ENCODE measurements around the gene SLC16A5. TPM values are rescaled to one million over a fixed set of nuclear protein-coding genes. Genes with fewer than 3 reads are reported as not detected.

Gene SLC16A5
- total RNA-seq, 2 experiments from 2014 or later: 9.2 to 11.0 TPM

DNA sequence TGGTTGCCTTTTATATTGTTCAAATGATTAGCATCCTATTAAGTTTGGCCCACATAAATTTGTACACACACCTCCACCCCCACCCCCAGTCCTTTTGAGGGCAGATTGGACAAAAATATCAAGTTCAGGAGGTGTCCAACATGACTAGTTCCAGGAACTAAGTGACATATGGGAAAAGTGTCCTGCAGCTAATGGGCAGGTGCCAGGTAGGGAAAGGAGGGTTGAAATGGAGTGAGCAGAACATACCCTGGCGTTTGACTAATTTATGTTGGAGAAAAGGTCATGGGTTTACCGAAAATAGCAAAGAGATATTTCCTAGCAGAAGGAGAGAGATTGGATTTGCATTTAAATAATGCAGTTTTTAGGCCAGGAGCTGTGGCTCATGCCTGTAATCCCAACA is 35.8 kb upstream of the SLC16A5 start:
- no peak overlapping the region for H3K4me3 Mint-ChIP-seq
- Histone ChIP-seq H3K27me3 (ENCODE audit: control insufficient read depth in 1 of 2, insufficient read depth in 2 of 2, low read length in 2 of 2) (no peaks in the 10 kb centered on the region), H3K27ac (ENCODE audit: low read depth in 1 of 2, low read length in 2 of 2) (no peak overlapping the region), H3K36me3 (ENCODE audit: insufficient read depth, low read length) (peaks cover 46% of the 10 kb centered on the region), H3K4me1 (ENCODE audit: insufficient read depth, low read length) (peaks cover 14% of the 10 kb centered on the region), H3K4me3 (ENCODE audit: low read length) (no peak overlapping the region), H3K9me3 (ENCODE audit: control insufficient read depth in 1 of 2, insufficient read depth in 1 of 2, low read length in 2 of 2) (no peaks in the 10 kb centered on the region)
- no peak overlapping the region for H3K27ac Mint-ChIP-seq
- no peak for ATAC-seq (ENCODE audit: poor library complexity)
- H3K27me3 Mint-ChIP-seq: no peaks in the 10 kb centered on the region
- no peaks in the 10 kb centered on the region for H3K9me3 Mint-ChIP-seq
- H3K36me3 Mint-ChIP-seq (ENCODE audit: low read depth): peaks cover 65% of the 10 kb centered on the region
- peaks cover 40% of the 10 kb centered on the region for H3K4me1 Mint-ChIP-seq (ENCODE audit: low read depth)
- TF ChIP-seq, protein P1, sequence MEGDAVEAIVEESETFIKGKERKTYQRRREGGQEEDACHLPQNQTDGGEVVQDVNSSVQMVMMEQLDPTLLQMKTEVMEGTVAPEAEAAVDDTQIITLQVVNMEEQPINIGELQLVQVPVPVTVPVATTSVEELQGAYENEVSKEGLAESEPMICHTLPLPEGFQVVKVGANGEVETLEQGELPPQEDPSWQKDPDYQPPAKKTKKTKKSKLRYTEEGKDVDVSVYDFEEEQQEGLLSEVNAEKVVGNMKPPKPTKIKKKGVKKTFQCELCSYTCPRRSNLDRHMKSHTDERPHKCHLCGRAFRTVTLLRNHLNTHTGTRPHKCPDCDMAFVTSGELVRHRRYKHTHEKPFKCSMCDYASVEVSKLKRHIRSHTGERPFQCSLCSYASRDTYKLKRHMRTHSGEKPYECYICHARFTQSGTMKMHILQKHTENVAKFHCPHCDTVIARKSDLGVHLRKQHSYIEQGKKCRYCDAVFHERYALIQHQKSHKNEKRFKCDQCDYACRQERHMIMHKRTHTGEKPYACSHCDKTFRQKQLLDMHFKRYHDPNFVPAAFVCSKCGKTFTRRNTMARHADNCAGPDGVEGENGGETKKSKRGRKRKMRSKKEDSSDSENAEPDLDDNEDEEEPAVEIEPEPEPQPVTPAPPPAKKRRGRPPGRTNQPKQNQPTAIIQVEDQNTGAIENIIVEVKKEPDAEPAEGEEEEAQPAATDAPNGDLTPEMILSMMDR (IDR thresholded peaks at IDR 0.05): no peak
- DNase-seq: no peak
- CTCF ChIA-PET: no interaction called here
- intact Hi-C loops (cut with DNase I, micrococcal nuclease): no loop called here
- POLR2A ChIA-PET: no interaction called here

DNA sequence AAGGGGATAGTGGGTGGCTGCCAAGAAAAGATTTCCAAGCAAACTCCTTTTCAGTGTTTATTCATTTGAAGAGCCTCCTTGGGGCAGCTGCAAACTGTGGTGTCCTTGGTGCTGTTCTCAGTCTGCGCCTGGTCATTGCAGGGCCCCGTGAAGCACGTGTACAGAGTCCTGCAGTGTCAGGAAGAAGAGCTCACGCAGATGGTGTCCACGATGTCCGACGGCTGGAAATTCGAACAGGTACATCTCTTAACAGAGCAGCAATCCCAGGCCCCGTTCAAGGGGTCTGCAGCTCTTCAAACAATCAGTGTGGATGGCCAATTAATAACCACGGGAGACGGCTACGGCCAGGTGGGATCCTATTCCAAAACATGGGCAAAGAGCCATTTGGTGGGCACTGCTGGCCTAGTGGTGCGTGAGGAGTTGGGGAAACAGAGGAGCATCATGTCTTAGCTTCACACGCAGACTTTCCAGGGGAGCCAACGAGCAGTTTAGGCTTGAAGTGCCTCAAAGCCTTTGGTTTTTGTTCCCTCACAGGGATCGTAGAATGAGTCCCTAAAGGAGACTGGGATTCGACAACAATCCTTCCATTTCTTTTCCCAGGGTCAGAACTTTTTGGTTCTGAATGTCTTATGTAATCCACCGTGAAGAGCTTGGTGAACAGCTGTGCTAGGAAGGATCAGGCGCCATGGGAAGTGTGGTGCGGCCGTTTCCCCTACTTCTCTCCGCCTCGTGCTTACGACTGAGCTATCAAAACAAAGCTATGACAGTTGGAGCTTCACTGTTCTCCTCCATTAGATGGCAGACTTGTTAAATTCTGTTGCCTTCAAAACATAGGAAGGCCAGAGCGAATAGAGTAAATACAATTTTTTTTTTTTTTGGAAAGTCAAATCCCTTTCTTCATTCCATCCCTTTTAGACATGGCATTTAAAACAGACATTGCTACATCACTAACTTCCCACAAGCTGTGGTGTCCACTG is 28.1 kb upstream of the SLC16A5 start:
- ATAC-seq (ENCODE audit: poor library complexity): peak; percentile 92
- no peak overlapping the region for H3K4me3 ChIP-seq (ENCODE audit: low read length)
- H3K9me3 ChIP-seq (ENCODE audit: control insufficient read depth in 1 of 2, insufficient read depth in 1 of 2, low read length in 2 of 2): no peaks in the 10 kb centered on the region
- peaks cover 6% of the 10 kb centered on the region for H3K4me1 ChIP-seq (ENCODE audit: insufficient read depth, low read length)
- no peaks in the 10 kb centered on the region for H3K27me3 Mint-ChIP-seq
- H3K27ac ChIP-seq (ENCODE audit: low read depth in 1 of 2, low read length in 2 of 2): no peak overlapping the region
- H3K36me3 Mint-ChIP-seq (ENCODE audit: low read depth): peaks cover 69% of the 10 kb centered on the region
- intact Hi-C loops (cut with DNase I, micrococcal nuclease): loop anchor here (2.0 to 10.0 kb wide), 6 partner anchors 48 to 353 kb away; partner anchors contain the start of genes ARMC7 (in 1 of the 2) and SUMO2 (in 1 of the 2)
- peak overlapping the region; percentile 61 for H3K27ac Mint-ChIP-seq
- no peak overlapping the region for H3K4me3 Mint-ChIP-seq
- TF ChIP-seq, protein P1 (IDR thresholded peaks at IDR 0.05): peak; percentile 39
- ChIA-PET CTCF (interaction anchor here (0.6 to 1.5 kb wide), 8 partner anchors 11 to 347 kb away, joined by 3 to 5 read pairs (median 3); no protein-coding TSS in a partner anchor), POLR2A (interaction anchor here (0.7 to 2.0 kb wide), 22 partner anchors 10 to 396 kb away, joined by 3 to 13 read pairs (median 5); partner anchors contain the start of genes ARMC7, KCTD2, MIF4GD and MRPL58)
- no peaks in the 10 kb centered on the region for H3K27me3 ChIP-seq (ENCODE audit: control insufficient read depth in 1 of 2, insufficient read depth in 2 of 2, low read length in 2 of 2)
- H3K36me3 ChIP-seq (ENCODE audit: insufficient read depth, low read length): peaks cover 64% of the 10 kb centered on the region
- DNase-seq: peak in 4 of 14 experiments; percentile 21 to 59 (median 48)
- H3K4me1 Mint-ChIP-seq (ENCODE audit: low read depth): peaks cover 21% of the 10 kb centered on the region
- no peaks in the 10 kb centered on the region for H3K9me3 Mint-ChIP-seq

DNA sequence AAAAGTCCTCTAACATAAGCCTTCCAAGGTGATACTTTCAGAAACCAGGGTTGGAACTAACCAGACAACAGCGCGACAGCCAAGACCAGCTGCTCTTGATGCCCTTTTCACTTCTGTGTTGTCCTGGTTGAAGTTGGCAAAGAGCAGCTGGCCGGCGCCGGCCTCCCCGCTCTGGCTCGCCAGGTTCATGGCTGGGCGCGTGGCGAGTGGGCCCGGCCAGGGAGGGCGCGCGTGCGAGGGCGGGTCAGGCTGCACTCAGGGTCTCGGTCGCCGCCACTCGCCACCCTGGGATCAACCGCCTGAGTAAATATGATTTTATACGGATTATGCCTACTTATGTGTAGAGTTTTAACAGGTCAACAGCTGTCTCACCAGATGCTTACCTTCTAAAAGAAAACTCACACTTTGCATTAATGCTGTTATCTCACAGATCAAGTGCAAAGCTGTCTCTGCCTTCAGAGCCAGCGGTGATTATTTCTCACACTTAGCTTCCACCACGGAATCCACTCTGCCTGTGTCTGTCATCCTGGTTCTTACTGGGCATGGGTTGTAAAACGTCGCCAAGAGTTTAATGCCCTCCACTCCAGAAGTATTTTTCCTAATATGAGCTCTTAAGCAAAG is 27.2 kb upstream of the SLC16A5 start:
- H3K36me3 ChIP-seq (ENCODE audit: insufficient read depth, low read length): peaks cover 62% of the 10 kb centered on the region
- Mint-ChIP-seq H3K36me3 (ENCODE audit: low read depth) (peaks cover 71% of the 10 kb centered on the region), H3K9me3 (no peaks in the 10 kb centered on the region), H3K27ac (no peak overlapping the region), H3K4me1 (ENCODE audit: low read depth) (peaks cover 21% of the 10 kb centered on the region), H3K27me3 (no peaks in the 10 kb centered on the region), H3K4me3 (no peak overlapping the region)
- H3K4me3 ChIP-seq (ENCODE audit: low read length): no peak overlapping the region
- H3K9me3 ChIP-seq (ENCODE audit: control insufficient read depth in 1 of 2, insufficient read depth in 1 of 2, low read length in 2 of 2): no peaks in the 10 kb centered on the region
- peaks cover 12% of the 10 kb centered on the region for H3K4me1 ChIP-seq (ENCODE audit: insufficient read depth, low read length)
- no peak for DNase-seq
- TF ChIP-seq, protein P1 (IDR thresholded peaks at IDR 0.05): no peak
- ChIA-PET POLR2A (interaction anchor here (0.9 to 2.0 kb wide), 18 partner anchors 10 to 210 kb away, joined by 3 to 13 read pairs (median 5); partner anchors contain the start of genes ARMC7, KCTD2, MIF4GD and MRPL58), CTCF (interaction anchor here (0.8 to 1.5 kb wide), 7 partner anchors 12 to 141 kb away, joined by 3 to 5 read pairs (median 3); no protein-coding TSS in a partner anchor)
- H3K27me3 ChIP-seq (ENCODE audit: control insufficient read depth in 1 of 2, insufficient read depth in 2 of 2, low read length in 2 of 2): no peaks in the 10 kb centered on the region
- H3K27ac ChIP-seq (ENCODE audit: low read depth in 1 of 2, low read length in 2 of 2): no peak overlapping the region
- intact Hi-C loops (cut with DNase I, micrococcal nuclease): loop anchor here (2.0 to 10.0 kb wide), 5 partner anchors 47 to 142 kb away; partner anchors contain the start of genes ARMC7 (in 1 of the 2) and SUMO2 (in 1 of the 2)
- no peak for ATAC-seq (ENCODE audit: poor library complexity)

Measured in CD4-positive, alpha-beta T cell (primary cell).